Measurements from ENCODE around the gene TLE1. TPM values are rescaled to one million over a fixed set of nuclear protein-coding genes. Genes with fewer than 3 reads are reported as not detected.

The TLE1 gene
- total and polyA plus RNA-seq, 2 donors (not counting 1 experiment from before 2014, with no cell fraction given): 33.5 to 80.3 TPM

GRCh38 chr9:81678088-81678487, 11.3 kb downstream of the TLE1 start:
- intact Hi-C loops (cut with micrococcal nuclease): no loop called here
- ChIA-PET POLR2A (interaction anchor here (0.7 kb wide), 1 partner anchor 1711 kb away, joined by 3 read pairs; no protein-coding TSS in a partner anchor), CTCF (interaction anchor here (0.9 to 1.8 kb wide), 3 partner anchors 9 to 155 kb away, joined by 3 to 5 read pairs (median 3); no protein-coding TSS in a partner anchor)
- H3K9me3 ChIP-seq (ENCODE audit: control extremely low read depth in 1 of 3, control insufficient read depth in 2 of 3, insufficient read depth in 1 of 3, low read length in 2 of 3): no peaks in the 10 kb centered on the region
- H3K36me3 ChIP-seq (replicated peaks in 1 of 2; ENCODE audit: control extremely low read depth in 1 of 2, control insufficient read depth in 1 of 2, extremely low read depth in 1 of 2, insufficient read depth in 2 of 2, low read length in 1 of 2): peaks cover 0 to 25% of the 10 kb centered on the region in 2 experiments
- no peak for TF ChIP-seq CTCF (IDR thresholded peaks at IDR 0.05)
- no peak for TF ChIP-seq EZH2 (IDR thresholded peaks at IDR 0.05; ENCODE audit: borderline replicate concordance, insufficient read depth, low read depth, low read length, poor library complexity, severe bottlenecking)
- no peaks in the 10 kb centered on the region for H3K27me3 ChIP-seq (replicated peaks in 1 of 4; ENCODE audit: control extremely low read depth in 1 of 4, control insufficient read depth in 3 of 4, insufficient read depth in 4 of 4, low read length in 3 of 4)
- H3K79me2 ChIP-seq (ENCODE audit: control insufficient read depth, insufficient read depth, low read length): peaks cover 99% of the 10 kb centered on the region
- H3K4me2 ChIP-seq (replicated peaks; ENCODE audit: low read depth, low read length, poor library complexity, severe bottlenecking): no peak overlapping the region
- no peak for ATAC-seq (ENCODE audit: low read depth)
- no peaks in the 10 kb centered on the region for H3K9me3 Mint-ChIP-seq (ENCODE audit: insufficient read depth)
- no peak overlapping the region for H3K4me3 Mint-ChIP-seq
- H3K4me3 ChIP-seq (ENCODE audit: control extremely low read depth in 1 of 5, extremely low read depth in 1 of 5, insufficient read depth in 1 of 5, low read depth in 2 of 5, low read length in 4 of 5): no peak overlapping the region
- H3K4me1 Mint-ChIP-seq: peaks cover 43% of the 10 kb centered on the region
- H4K20me1 ChIP-seq (ENCODE audit: control insufficient read depth, insufficient read depth, low read length, poor library complexity, severe bottlenecking): peaks cover 75% of the 10 kb centered on the region
- no peaks in the 10 kb centered on the region for H3K27me3 Mint-ChIP-seq
- no peak overlapping the region for H2AFZ ChIP-seq (ENCODE audit: insufficient read depth, low read depth, low read length, poor library complexity, severe bottlenecking)
- H3K4me1 ChIP-seq (ENCODE audit: control insufficient read depth in 2 of 2, insufficient read depth in 2 of 2, low read length in 2 of 2): peaks cover 11% of the 10 kb centered on the region in 2 donors
- no peak overlapping the region for H3K27ac ChIP-seq (ENCODE audit: low read length in 2 of 2)
- H3K9ac ChIP-seq (ENCODE audit: low read length): no peak overlapping the region
- no peak overlapping the region for H3K27ac Mint-ChIP-seq
- 88% methylated on average over 1 of the region's 1 CpG for WGBS (ENCODE audit: insufficient coverage)
- DNase-seq: no peak

DNA sequence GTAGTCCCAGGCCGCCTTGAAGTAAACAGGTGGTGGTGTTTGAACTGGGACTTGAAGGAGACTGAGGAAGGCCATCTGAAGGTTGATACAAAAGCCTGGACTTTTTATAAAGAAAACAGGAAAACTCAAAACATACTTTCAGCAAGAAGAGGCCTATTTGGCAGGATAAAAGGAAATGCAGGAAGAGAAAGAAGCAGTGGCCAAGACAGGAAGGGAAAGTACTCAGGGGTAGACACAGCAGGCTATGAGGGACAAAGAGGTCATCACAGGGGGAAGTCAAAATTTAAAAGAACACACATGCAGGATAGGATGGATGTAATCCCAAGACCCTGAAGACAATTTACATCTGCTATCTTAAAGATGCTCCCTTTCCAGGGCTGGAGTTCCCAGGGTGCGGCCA, 13.0 kb downstream of the TLE1 start:
- Histone ChIP-seq H4K20me1 (ENCODE audit: control insufficient read depth, insufficient read depth, low read length, poor library complexity, severe bottlenecking) (peaks cover 65% of the 10 kb centered on the region), H3K27ac (ENCODE audit: low read length in 2 of 2) (no peak overlapping the region), H3K4me1 (ENCODE audit: control insufficient read depth in 2 of 2, insufficient read depth in 2 of 2, low read length in 2 of 2) (no peaks in the 10 kb centered on the region), H3K9ac (ENCODE audit: low read length) (no peak overlapping the region), H3K4me2 (replicated peaks; ENCODE audit: low read depth, low read length, poor library complexity, severe bottlenecking) (no peak overlapping the region), H3K79me2 (ENCODE audit: control insufficient read depth, insufficient read depth, low read length) (peaks cover 90% of the 10 kb centered on the region), H3K9me3 (ENCODE audit: control extremely low read depth in 1 of 3, control insufficient read depth in 2 of 3, insufficient read depth in 1 of 3, low read length in 2 of 3) (no peaks in the 10 kb centered on the region), H3K4me3 (ENCODE audit: control extremely low read depth in 1 of 5, extremely low read depth in 1 of 5, insufficient read depth in 1 of 5, low read depth in 2 of 5, low read length in 4 of 5) (no peak overlapping the region), H3K27me3 (replicated peaks in 1 of 4; ENCODE audit: control extremely low read depth in 1 of 4, control insufficient read depth in 3 of 4, insufficient read depth in 4 of 4, low read length in 3 of 4) (no peaks in the 10 kb centered on the region), H3K36me3 (replicated peaks in 1 of 2; ENCODE audit: control extremely low read depth in 1 of 2, control insufficient read depth in 1 of 2, extremely low read depth in 1 of 2, insufficient read depth in 2 of 2, low read length in 1 of 2) (peaks cover 0 to 21% of the 10 kb centered on the region in 2 experiments), H2AFZ (ENCODE audit: insufficient read depth, low read depth, low read length, poor library complexity, severe bottlenecking) (no peak overlapping the region)
- Mint-ChIP-seq H3K4me1 (peaks cover 51% of the 10 kb centered on the region), H3K27ac (no peak overlapping the region), H3K9me3 (ENCODE audit: insufficient read depth) (no peaks in the 10 kb centered on the region), H3K27me3 (no peaks in the 10 kb centered on the region), H3K4me3 (no peak overlapping the region)
- DNase-seq (no peak), ATAC-seq (ENCODE audit: low read depth) (no peak)
- intact Hi-C loops (cut with micrococcal nuclease): no loop called here
- TF ChIP-seq CTCF (IDR thresholded peaks at IDR 0.05) (no peak), EZH2 (IDR thresholded peaks at IDR 0.05; ENCODE audit: borderline replicate concordance, insufficient read depth, low read depth, low read length, poor library complexity, severe bottlenecking) (no peak)
- 100% methylated on average over 1 of the region's 2 CpGs for WGBS (ENCODE audit: insufficient coverage)
- CTCF ChIA-PET: no interaction called here
- POLR2A ChIA-PET: no interaction called here
